ENCODE results near the gene CLPSL1. TPM values are rescaled to one million over a fixed set of nuclear protein-coding genes. Genes with fewer than 3 reads are reported as not detected.

Gene CLPSL1
- total and polyA plus RNA-seq, 2 of the 13 experiments (the other 11 are each of a cell fraction or from before 2014, with no cell fraction given) = not detected

- TF ChIP-seq EZH2 (conservative IDR thresholded peaks at IDR 0.05; ENCODE audit: low read depth, low read length) = no peak
- TF ChIP-seq ZFP62 (CRISPR knock-in tag; IDR thresholded peaks at IDR 0.05) = no peak
- TF ChIP-seq CREM (IDR thresholded peaks at IDR 0.05) = no peak
- no peak for TF ChIP-seq CREM (CRISPR knock-in tag; IDR thresholded peaks at IDR 0.05)
- peak; percentile 59 for TF ChIP-seq SAP130 (CRISPR knock-in tag; IDR thresholded peaks at IDR 0.05; ENCODE audit: low read depth)
- no peak for TF ChIP-seq NFKB2 (CRISPR knock-in tag; IDR thresholded peaks at IDR 0.05; ENCODE audit: borderline replicate concordance)
- TF ChIP-seq NCOR1 (IDR thresholded peaks at IDR 0.05; ENCODE audit: borderline replicate concordance, low read length) = no peak
- TF ChIP-seq ZNF768 (CRISPR knock-in tag; IDR thresholded peaks at IDR 0.05) = peak; percentile 33; the same call in 1 of the 2 replicates
- TF ChIP-seq HNRNPL (IDR thresholded peaks at IDR 0.05; ENCODE audit: low read depth, low read length) = no peak
- no peak for TF ChIP-seq CHD4 (IDR thresholded peaks at IDR 0.05; ENCODE audit: borderline replicate concordance, low read length)
- TF ChIP-seq AFF4 (CRISPR knock-in tag; IDR thresholded peaks at IDR 0.05) = no peak
- TF ChIP-seq ZBTB20 (CRISPR knock-in tag; IDR thresholded peaks at IDR 0.05; ENCODE audit: borderline replicate concordance, low read depth) = peak; percentile 51; the same call in 1 of the 2 replicates
- no peak for TF ChIP-seq ZNF121 (CRISPR knock-in tag; IDR thresholded peaks at IDR 0.05)
- no peak for TF ChIP-seq ZNF747 (CRISPR knock-in tag; IDR thresholded peaks at IDR 0.05; ENCODE audit: borderline replicate concordance)
- TF ChIP-seq HOXA7 (CRISPR knock-in tag; IDR thresholded peaks at IDR 0.05) = no peak
- TF ChIP-seq PHF5A (CRISPR knock-in tag; IDR thresholded peaks at IDR 0.05; ENCODE audit: low read depth, unreplicated experiment) = no peak
- TF ChIP-seq ZNF264 (CRISPR knock-in tag; IDR thresholded peaks at IDR 0.05) = no peak
- TF ChIP-seq ZNF501 (CRISPR knock-in tag; IDR thresholded peaks at IDR 0.05) = peak; percentile 26; the same call in 1 of the 2 replicates
- no peak for TF ChIP-seq TBL1XR1 (IDR thresholded peaks at IDR 0.05; ENCODE audit: borderline replicate concordance, low read length, partially characterized antibody)
- TF ChIP-seq ZNF232 (CRISPR knock-in tag; IDR thresholded peaks at IDR 0.05; ENCODE audit: borderline replicate concordance) = no peak
- no peak for TF ChIP-seq ZNF777 (CRISPR knock-in tag; IDR thresholded peaks at IDR 0.05)
- TF ChIP-seq HBP1 (CRISPR knock-in tag; IDR thresholded peaks at IDR 0.05; ENCODE audit: low read depth) = no peak
- TF ChIP-seq HMGA1 (CRISPR knock-in tag; conservative IDR thresholded peaks at IDR 0.05) = no peak
- no peak for TF ChIP-seq MNT (IDR thresholded peaks at IDR 0.05)
- no peak for TF ChIP-seq CC2D1A (CRISPR knock-in tag; IDR thresholded peaks at IDR 0.05)
- TF ChIP-seq ZNF629 (CRISPR knock-in tag; conservative IDR thresholded peaks at IDR 0.05) = no peak
These were observed 43.2 kb upstream of the CLPSL1 start (continued) for GRCh38 chr6:35737413-35738211.
